ENCODE data around the gene ADAMTSL1. TPM values are rescaled to one million over a fixed set of nuclear protein-coding genes. Genes with fewer than 3 reads are reported as not detected.

ADAMTSL1 gene
- total and polyA plus RNA-seq, 2 donors (not counting 3 experiments of a cell fraction or from before 2014, with no cell fraction given): 15.0 to 18.4 TPM

- BruUV-seq (replicated peaks): no TSS peak
- no peaks in the 10 kb centered on the region for H3K36me3 ChIP-seq (ENCODE audit: control insufficient read depth in 2 of 2, extremely low read depth in 1 of 2, insufficient read depth in 2 of 2, low read length in 2 of 2)
- TF ChIP-seq JUN (IDR thresholded peaks at IDR 0.05; ENCODE audit: borderline replicate concordance, insufficient read depth, insufficient read length, low read depth): peak; percentile 5
- TF ChIP-seq GATA2 (IDR thresholded peaks at IDR 0.05; ENCODE audit: insufficient read depth, insufficient read length, low read depth, low read length): no peak
- no peaks in the 10 kb centered on the region for H3K4me1 ChIP-seq (ENCODE audit: control insufficient read depth, extremely low read depth, insufficient read depth, low read length)
- no peak overlapping the region for H3K27ac ChIP-seq (ENCODE audit: insufficient read depth, low read depth, low read length)
- FAIRE-seq (no peak), DNase-seq (ENCODE audit: low read depth, low spot score) (no peak)
- intact Hi-C loops (cut with micrococcal nuclease) (no loop called here), dilution Hi-C loops (cut with MboI; ENCODE audit: extremely low pct_ligation_motif_present, low sequenced_read_pairs) (no loop called here)
- ChIA-PET POLR2A (no interaction called here), CTCF (no interaction called here)
- no peak overlapping the region for H3K4me2 ChIP-seq (ENCODE audit: insufficient read depth, low read length)
- H3K27me3 ChIP-seq (ENCODE audit: control insufficient read depth in 2 of 2, insufficient read depth in 2 of 2, low read length in 2 of 2): no peaks in the 10 kb centered on the region
- H2AFZ ChIP-seq (ENCODE audit: low read depth, low read length): no peak overlapping the region
- H3K9me3 ChIP-seq (replicated peaks; ENCODE audit: control insufficient read depth, insufficient read depth, low read length): no peaks in the 10 kb centered on the region
- no peak overlapping the region for H3K4me3 ChIP-seq (replicated peaks in 1 of 3; ENCODE audit: insufficient read depth in 1 of 3, low read depth in 1 of 3, low read length in 3 of 3)
- no peaks in the 10 kb centered on the region for H3K9me1 ChIP-seq (replicated peaks; ENCODE audit: control insufficient read depth, extremely low read depth, insufficient read depth, low read length)
- H3K9ac ChIP-seq (replicated peaks; ENCODE audit: extremely low read depth, insufficient read depth, low read length): no peak overlapping the region
- no peaks in the 10 kb centered on the region for H3K79me2 ChIP-seq (ENCODE audit: control insufficient read depth, insufficient read depth, low read length)
- H4K20me1 ChIP-seq (replicated peaks; ENCODE audit: control insufficient read depth, extremely low read depth, insufficient read depth, low read length): no peaks in the 10 kb centered on the region
Measured at GRCh38 chr9:18799428-18799827, 325.5 kb downstream of the ADAMTSL1 start.

- no peaks in the 10 kb centered on the region for H3K9me1 ChIP-seq (replicated peaks; ENCODE audit: control insufficient read depth, extremely low read depth, insufficient read depth, low read length)
- H3K27me3 ChIP-seq (ENCODE audit: control insufficient read depth in 2 of 2, insufficient read depth in 2 of 2, low read length in 2 of 2): no peaks in the 10 kb centered on the region
- ChIA-PET CTCF (no interaction called here), POLR2A (interaction anchor here (1.0 kb wide), 1 partner anchor 14 kb away, joined by 3 read pairs; no protein-coding TSS in a partner anchor)
- no peak overlapping the region for H3K4me2 ChIP-seq (ENCODE audit: insufficient read depth, low read length)
- DNase-seq (ENCODE audit: low read depth, low spot score) (no peak), FAIRE-seq (no peak)
- H4K20me1 ChIP-seq (replicated peaks; ENCODE audit: control insufficient read depth, extremely low read depth, insufficient read depth, low read length): no peaks in the 10 kb centered on the region
- no peak overlapping the region for H3K4me3 ChIP-seq (replicated peaks in 1 of 3; ENCODE audit: insufficient read depth in 1 of 3, low read depth in 1 of 3, low read length in 3 of 3)
- TF ChIP-seq, protein P1, sequence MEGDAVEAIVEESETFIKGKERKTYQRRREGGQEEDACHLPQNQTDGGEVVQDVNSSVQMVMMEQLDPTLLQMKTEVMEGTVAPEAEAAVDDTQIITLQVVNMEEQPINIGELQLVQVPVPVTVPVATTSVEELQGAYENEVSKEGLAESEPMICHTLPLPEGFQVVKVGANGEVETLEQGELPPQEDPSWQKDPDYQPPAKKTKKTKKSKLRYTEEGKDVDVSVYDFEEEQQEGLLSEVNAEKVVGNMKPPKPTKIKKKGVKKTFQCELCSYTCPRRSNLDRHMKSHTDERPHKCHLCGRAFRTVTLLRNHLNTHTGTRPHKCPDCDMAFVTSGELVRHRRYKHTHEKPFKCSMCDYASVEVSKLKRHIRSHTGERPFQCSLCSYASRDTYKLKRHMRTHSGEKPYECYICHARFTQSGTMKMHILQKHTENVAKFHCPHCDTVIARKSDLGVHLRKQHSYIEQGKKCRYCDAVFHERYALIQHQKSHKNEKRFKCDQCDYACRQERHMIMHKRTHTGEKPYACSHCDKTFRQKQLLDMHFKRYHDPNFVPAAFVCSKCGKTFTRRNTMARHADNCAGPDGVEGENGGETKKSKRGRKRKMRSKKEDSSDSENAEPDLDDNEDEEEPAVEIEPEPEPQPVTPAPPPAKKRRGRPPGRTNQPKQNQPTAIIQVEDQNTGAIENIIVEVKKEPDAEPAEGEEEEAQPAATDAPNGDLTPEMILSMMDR (IDR thresholded peaks at IDR 0.05; ENCODE audit: extremely low read depth in 1 of 2, insufficient read depth in 1 of 2, low read depth in 1 of 2, low read length in 2 of 2): no peak
- no peak for TF ChIP-seq POLR2A (IDR thresholded peaks at IDR 0.05; ENCODE audit: low read depth, low read length)
- no peak for TF ChIP-seq EZH2 (IDR thresholded peaks at IDR 0.05; ENCODE audit: borderline replicate concordance, low read depth, low read length, severe bottlenecking)
- TF ChIP-seq, protein P2, sequence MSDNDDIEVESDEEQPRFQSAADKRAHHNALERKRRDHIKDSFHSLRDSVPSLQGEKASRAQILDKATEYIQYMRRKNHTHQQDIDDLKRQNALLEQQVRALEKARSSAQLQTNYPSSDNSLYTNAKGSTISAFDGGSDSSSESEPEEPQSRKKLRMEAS (IDR thresholded peaks at IDR 0.05; ENCODE audit: insufficient read depth, insufficient read length): no peak
- TF ChIP-seq GATA2 (IDR thresholded peaks at IDR 0.05; ENCODE audit: insufficient read depth, insufficient read length, low read depth, low read length): no peak
- no peak for TF ChIP-seq JUN (IDR thresholded peaks at IDR 0.05; ENCODE audit: borderline replicate concordance, insufficient read depth, insufficient read length, low read depth)
- TF ChIP-seq POLR2AphosphoS5 (IDR thresholded peaks at IDR 0.05; ENCODE audit: insufficient read depth, low read depth, low read length): no peak
- TF ChIP-seq MYC (IDR thresholded peaks at IDR 0.05; ENCODE audit: low read depth, low read length): no peak
- TF ChIP-seq FOS (IDR thresholded peaks at IDR 0.05; ENCODE audit: borderline replicate concordance, insufficient read depth, low read length): no peak
- H3K27ac ChIP-seq (ENCODE audit: insufficient read depth, low read depth, low read length): no peak overlapping the region
- no peaks in the 10 kb centered on the region for H3K79me2 ChIP-seq (ENCODE audit: control insufficient read depth, insufficient read depth, low read length)
- no TSS peak for BruUV-seq (replicated peaks)
- H3K4me1 ChIP-seq (ENCODE audit: control insufficient read depth, extremely low read depth, insufficient read depth, low read length): no peaks in the 10 kb centered on the region
- H3K9me3 ChIP-seq (replicated peaks; ENCODE audit: control insufficient read depth, insufficient read depth, low read length): no peaks in the 10 kb centered on the region
- intact Hi-C loops (cut with micrococcal nuclease): no loop called here
- dilution Hi-C loops (cut with MboI; ENCODE audit: extremely low pct_ligation_motif_present, low sequenced_read_pairs): no loop called here
- H2AFZ ChIP-seq (ENCODE audit: low read depth, low read length): no peak overlapping the region
- H3K9ac ChIP-seq (replicated peaks; ENCODE audit: extremely low read depth, insufficient read depth, low read length): no peak overlapping the region
- no peaks in the 10 kb centered on the region for H3K36me3 ChIP-seq (ENCODE audit: control insufficient read depth in 2 of 2, extremely low read depth in 1 of 2, insufficient read depth in 2 of 2, low read length in 2 of 2)
Measured at GRCh38 chr9:18800579-18800978, 326.6 kb downstream of the ADAMTSL1 start.
